Prostate gland (tissue), 2 donors: ENCODE measurements around the gene FNDC3B.

Source experiments
- CTCF ChIP-seq, 4 experiments: fragments of 200-600 bp in 2 of 4; fragments of 450-650 bp in 2 of 4; sonication (generic) in 2 of 4; IDR thresholded peaks; 1 replicate in 3 of 4; 2 replicates in 1 of 4; pipeline ENCODE4 v1.5.1; 2016 to 2019; ENCODE audit warnings: antibody characterized with exemption in 4 of 4, mild to moderate bottlenecking in 2 of 4, moderate library complexity in 2 of 4
- POLR2AphosphoS5 ChIP-seq: sonication (generic); formaldehyde crosslinking; IDR thresholded peaks from one replicate; pipeline ENCODE4 v1.6.1; 2017; ENCODE audit warnings: antibody characterized with exemption

- TF ChIP-seq CTCF (IDR thresholded peaks at IDR 0.05) (no peak), POLR2AphosphoS5 (no peak)
Measured at GRCh38 chr3:172235698-172236097, 196.3 kb downstream of the FNDC3B start.
